Suprapubic skin (tissue), 4 donors: ENCODE measurements around the gene ZBTB17.

Experiments used
- CTCF ChIP-seq, 2 donors: fragments of 200-600 bp in 1 of 2; fragments of 450-650 bp in 1 of 2; sonication (generic) in 1 of 2; IDR thresholded peaks; one replicate each; pipeline ENCODE4 v1.5.1; 2016 to 2019; ENCODE audit warnings: antibody characterized with exemption in 2 of 2, mild to moderate bottlenecking in 1 of 2, moderate library complexity in 1 of 2
- EP300 ChIP-seq: sonication (generic); formaldehyde crosslinking; IDR thresholded peaks from one replicate; pipeline ENCODE4 v1.6.1; 2017; ENCODE audit warnings: antibody characterized with exemption
- POLR2A ChIP-seq, 2 donors: fragments of 450-650 bp; IDR thresholded peaks; one replicate each; pipeline ENCODE4 v1.6.1; 2017; ENCODE audit warnings: antibody characterized with exemption in 2 of 2, mild to moderate bottlenecking in 2 of 2, moderate library complexity in 2 of 2
- POLR2AphosphoS5 ChIP-seq, 3 donors: sonication (generic); formaldehyde crosslinking; IDR thresholded peaks; one replicate each; pipeline ENCODE4 v1.6.1; 2017; ENCODE audit warnings: antibody characterized with exemption in 3 of 3

- TF ChIP-seq CTCF (IDR thresholded peaks at IDR 0.05) (no peak), POLR2A (IDR thresholded peaks at IDR 0.05) (no peak), EP300 (no peak), POLR2AphosphoS5 (IDR thresholded peaks at IDR 0.05) (no peak)
Observed at GRCh38 chr1:16014509-16015482, 38.9 kb upstream of the ZBTB17 start.
